Activated naive CD4-positive, alpha-beta T cell treated with anti-CD3 and anti-CD28 coated beads, Interleukin-2, amount 50 U/mL, for 24 hours (primary cell): Measurements from ENCODE around the gene MRPL38.
A peak's percentile ranks its signal among the peaks of the same experiment; 100 is the strongest.
"Not testable (repeated sequence)": the region's sequence is repeated elsewhere in the genome, so short reads cannot be mapped to it uniquely, and the experiment has no call there.

Experiments used
- H3K27ac Mint-ChIP-seq: one replicate; pipeline ENCODE4 v1.8.0; 2021; ENCODE audit warnings: mild to moderate bottlenecking, mixed read lengths
- H3K27me3 Mint-ChIP-seq: one replicate; pipeline ENCODE4 v1.8.0; 2021; ENCODE audit warnings: mixed read lengths
- H3K36me3 Mint-ChIP-seq: one replicate; pipeline ENCODE4 v1.8.0; 2021; ENCODE audit warnings: mixed read lengths
- H3K4me1 Mint-ChIP-seq: one replicate; pipeline ENCODE4 v1.8.0; 2021; ENCODE audit warnings: mixed read lengths
- H3K4me3 Mint-ChIP-seq: one replicate; pipeline ENCODE4 v1.8.0; 2021; ENCODE audit warnings: mild to moderate bottlenecking, mixed read lengths
- H3K9me3 Mint-ChIP-seq: one replicate; pipeline ENCODE4 v1.8.0; 2021; ENCODE audit warnings: mixed read lengths

Gene MRPL38

DNA sequence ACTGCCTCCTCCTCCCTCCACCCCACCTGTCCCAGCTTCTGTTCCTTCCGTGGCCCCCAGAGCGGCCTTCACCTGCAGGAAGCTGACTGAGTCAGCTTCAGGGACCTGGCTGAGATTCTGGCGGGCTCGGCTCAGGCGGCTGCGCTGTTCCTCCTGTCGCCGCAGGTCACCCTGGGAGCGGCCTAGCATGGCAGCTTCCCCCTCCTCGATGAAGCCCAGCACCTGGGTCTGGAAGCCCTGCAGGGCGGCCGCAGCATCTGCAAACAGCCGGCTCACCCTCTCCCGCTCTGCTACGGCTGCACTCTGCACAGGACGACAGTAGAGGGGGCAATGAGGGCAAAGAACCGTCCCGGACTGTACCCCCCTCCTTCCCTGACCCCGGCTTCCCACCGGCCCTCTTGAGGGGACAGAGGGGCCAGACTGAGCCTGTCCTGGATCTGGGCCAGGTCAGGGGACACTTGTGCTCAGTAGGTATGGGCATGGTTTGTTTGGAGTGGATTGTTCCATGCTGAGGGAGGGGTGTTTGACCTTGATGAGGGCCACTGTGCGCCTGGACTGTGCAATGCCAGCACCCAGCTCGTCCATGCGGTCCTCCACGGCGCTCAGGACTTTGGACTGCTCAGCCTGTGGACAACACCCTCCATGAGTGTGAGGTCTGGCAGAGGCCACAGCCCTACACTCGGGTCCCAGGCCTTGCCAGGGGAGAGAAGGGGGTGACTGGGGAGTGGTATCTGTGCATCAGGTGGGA, 28.3 kb downstream of the MRPL38 start:
- H3K36me3 Mint-ChIP-seq = no peaks in the 10 kb centered on the region
- no peaks in the 10 kb centered on the region for H3K27me3 Mint-ChIP-seq
- H3K4me1 Mint-ChIP-seq = peaks cover 40% of the 10 kb centered on the region
- no peaks in the 10 kb centered on the region for H3K9me3 Mint-ChIP-seq
- peak overlapping the region; percentile 88 for H3K4me3 Mint-ChIP-seq
- peak overlapping the region; percentile 81 for H3K27ac Mint-ChIP-seq

GRCh38 chr17:75875940-75876189, 28.8 kb downstream of the MRPL38 start:
- Mint-ChIP-seq H3K4me1 (peaks cover 40% of the 10 kb centered on the region), H3K27ac (peak overlapping the region; percentile 81), H3K9me3 (no peaks in the 10 kb centered on the region), H3K4me3 (peak overlapping the region; percentile 88), H3K27me3 (no peaks in the 10 kb centered on the region), H3K36me3 (no peaks in the 10 kb centered on the region)

DNA sequence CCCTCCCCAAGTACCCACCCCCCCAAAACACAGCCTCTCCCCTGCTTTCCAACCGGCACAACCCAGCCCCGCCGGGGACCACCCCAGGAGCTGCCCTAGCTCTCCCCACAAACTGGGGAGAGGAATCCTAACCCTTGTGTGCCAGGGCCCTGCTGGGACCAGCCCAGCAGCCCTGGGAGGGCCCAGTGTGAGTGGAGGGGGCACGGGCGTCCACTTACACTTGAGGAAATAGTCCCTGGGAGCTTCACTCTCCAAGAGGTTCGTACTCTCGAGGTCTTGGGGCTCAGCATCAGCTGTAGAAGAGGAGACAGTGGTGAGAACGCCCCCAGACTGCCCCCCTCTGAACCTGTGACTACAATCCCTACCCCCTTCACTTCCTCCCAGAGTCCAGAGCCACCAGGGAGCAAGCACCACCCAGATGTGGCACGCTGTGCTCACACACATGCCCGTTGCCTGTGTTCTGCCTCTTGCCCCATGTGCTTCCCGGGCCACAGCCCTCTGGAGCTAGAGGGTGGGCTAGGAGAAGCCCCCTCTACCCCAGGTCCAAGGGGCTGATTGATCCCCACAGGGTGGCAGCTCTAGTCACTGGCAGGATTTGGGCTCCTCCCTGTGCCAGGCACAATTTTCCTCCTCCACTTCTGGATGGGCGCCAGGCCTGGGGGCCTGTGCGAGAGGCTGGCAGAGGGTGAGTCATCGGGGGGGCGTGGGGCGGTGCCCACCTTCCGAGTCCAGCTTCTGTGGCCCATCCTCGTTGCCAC, 29.3 kb downstream of the MRPL38 start:
- Mint-ChIP-seq H3K4me1 (peaks cover 40% of the 10 kb centered on the region), H3K27ac (no peak overlapping the region), H3K27me3 (no peaks in the 10 kb centered on the region), H3K4me3 (peak overlapping the region; percentile 88), H3K36me3 (no peaks in the 10 kb centered on the region), H3K9me3 (no peaks in the 10 kb centered on the region)

GRCh38 chr17:75874323-75875181, 30.1 kb downstream of the MRPL38 start:
- no peaks in the 10 kb centered on the region for H3K27me3 Mint-ChIP-seq
- H3K27ac Mint-ChIP-seq = peak overlapping the region; percentile 41
- H3K36me3 Mint-ChIP-seq = no peaks in the 10 kb centered on the region
- no peak overlapping the region for H3K4me3 Mint-ChIP-seq
- no peaks in the 10 kb centered on the region for H3K9me3 Mint-ChIP-seq
- H3K4me1 Mint-ChIP-seq = peaks cover 40% of the 10 kb centered on the region

- H3K27me3 Mint-ChIP-seq = no peaks in the 10 kb centered on the region
- H3K4me1 Mint-ChIP-seq = peaks cover 40% of the 10 kb centered on the region
- no peaks in the 10 kb centered on the region for H3K36me3 Mint-ChIP-seq
- peak overlapping the region; percentile 59 for H3K27ac Mint-ChIP-seq
- no peaks in the 10 kb centered on the region for H3K9me3 Mint-ChIP-seq
- no peak overlapping the region for H3K4me3 Mint-ChIP-seq
Observed at GRCh38 chr17:75873587-75874322, 30.9 kb downstream of the MRPL38 start.

- Mint-ChIP-seq H3K4me1 (peaks cover 38% of the 10 kb centered on the region), H3K4me3 (no peak overlapping the region), H3K36me3 (no peaks in the 10 kb centered on the region), H3K9me3 (no peaks in the 10 kb centered on the region), H3K27me3 (no peaks in the 10 kb centered on the region), H3K27ac (no peak overlapping the region)
Observed at GRCh38 chr17:75872434-75873351, 32.0 kb downstream of the MRPL38 start.

DNA sequence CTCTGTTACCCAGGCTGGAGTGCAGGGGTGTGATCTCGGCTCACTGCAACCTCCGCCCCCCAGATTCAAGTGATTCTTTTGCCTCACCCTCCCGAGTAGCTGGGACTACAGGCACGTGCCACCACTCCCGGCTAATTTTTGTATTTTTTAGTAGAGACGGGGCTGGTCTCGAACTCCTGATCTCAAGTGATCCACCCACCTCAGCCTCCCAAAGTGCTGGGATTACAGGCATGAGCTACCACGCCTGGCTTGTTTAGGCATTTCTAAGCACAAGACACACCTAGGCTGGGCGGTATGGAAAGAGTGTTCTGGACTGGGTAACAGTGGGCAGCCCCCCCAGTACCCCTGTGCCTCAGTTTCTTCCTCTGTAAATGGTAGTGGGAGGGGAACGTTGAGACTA, 34.5 kb downstream of the MRPL38 start:
- not testable (repeated sequence) for H3K27me3 Mint-ChIP-seq, H3K4me3 Mint-ChIP-seq, H3K27ac Mint-ChIP-seq, H3K9me3 Mint-ChIP-seq, H3K36me3 Mint-ChIP-seq
- H3K4me1 Mint-ChIP-seq = peaks cover 23% of the 10 kb centered on the region

GRCh38 chr17:75869282-75870141, 35.2 kb downstream of the MRPL38 start:
- Mint-ChIP-seq H3K4me3 (no peak overlapping the region), H3K27me3 (no peaks in the 10 kb centered on the region), H3K36me3 (no peaks in the 10 kb centered on the region), H3K9me3 (no peaks in the 10 kb centered on the region), H3K4me1 (peaks cover 30% of the 10 kb centered on the region), H3K27ac (no peak overlapping the region)

DNA sequence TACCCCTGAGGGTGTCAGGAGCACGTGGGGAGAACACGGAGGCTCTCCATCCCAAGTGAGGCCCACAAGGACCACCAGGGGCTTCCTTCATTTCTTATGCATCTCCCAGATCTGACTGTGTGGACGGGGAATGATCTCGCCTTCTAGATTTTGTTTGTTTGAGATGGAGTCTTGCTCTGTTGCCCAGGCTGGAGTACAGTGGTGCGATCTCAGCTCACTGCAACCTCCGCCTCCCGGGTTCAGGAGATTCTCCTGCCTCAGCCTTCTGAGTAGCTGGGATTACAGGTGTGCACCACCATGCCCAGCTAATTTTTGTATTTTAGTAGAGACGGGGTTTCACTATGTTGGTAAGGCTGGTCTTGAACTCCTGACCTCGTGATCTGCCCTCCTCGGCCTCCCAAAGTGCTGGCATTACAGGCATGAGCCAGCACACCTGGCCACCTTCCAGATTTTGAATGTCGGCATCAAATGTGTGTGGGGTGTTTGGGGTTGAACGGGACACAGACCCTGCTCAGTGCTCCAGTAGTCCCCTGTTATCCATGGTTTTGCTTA, 35.9 kb downstream of the MRPL38 start:
- not testable (repeated sequence) for H3K4me3 Mint-ChIP-seq, H3K9me3 Mint-ChIP-seq, H3K27me3 Mint-ChIP-seq, H3K27ac Mint-ChIP-seq, H3K36me3 Mint-ChIP-seq
- H3K4me1 Mint-ChIP-seq = peaks cover 33% of the 10 kb centered on the region

GRCh38 chr17:75865404-75866188, 39.1 kb downstream of the MRPL38 start:
- not testable (repeated sequence) for H3K27ac Mint-ChIP-seq, H3K4me3 Mint-ChIP-seq, H3K9me3 Mint-ChIP-seq, H3K27me3 Mint-ChIP-seq, H3K36me3 Mint-ChIP-seq
- peaks cover 25% of the 10 kb centered on the region for H3K4me1 Mint-ChIP-seq

DNA sequence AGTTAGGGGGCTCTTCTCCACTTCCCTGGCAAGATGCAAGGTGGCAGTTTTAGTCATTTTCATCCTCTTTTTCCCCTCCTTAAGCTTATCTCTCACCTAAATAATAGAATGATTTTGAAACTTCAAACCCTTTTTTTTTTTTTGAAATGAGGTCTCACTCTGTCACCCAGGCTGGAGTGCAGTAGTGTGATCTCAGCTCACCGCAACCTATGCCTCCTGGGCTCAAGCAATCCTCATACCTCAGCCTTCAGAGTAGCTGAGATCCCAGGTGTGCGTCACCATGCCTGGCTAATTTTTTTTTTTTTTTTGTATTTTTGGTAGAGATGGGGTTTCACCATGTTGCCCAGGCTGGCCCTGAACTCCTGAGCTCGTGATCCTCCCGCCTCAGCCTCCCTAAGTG, 39.8 kb downstream of the MRPL38 start:
- not testable (repeated sequence) for H3K4me3 Mint-ChIP-seq, H3K9me3 Mint-ChIP-seq, H3K36me3 Mint-ChIP-seq, H3K27me3 Mint-ChIP-seq
- H3K4me1 Mint-ChIP-seq = peaks cover 25% of the 10 kb centered on the region
- peak overlapping the region; percentile 68 for H3K27ac Mint-ChIP-seq

GRCh38 chr17:75864448-75864871, 40.2 kb downstream of the MRPL38 start:
- H3K4me3 Mint-ChIP-seq = no peak overlapping the region
- peak overlapping the region; percentile 68 for H3K27ac Mint-ChIP-seq
- H3K9me3 Mint-ChIP-seq = no peaks in the 10 kb centered on the region
- no peaks in the 10 kb centered on the region for H3K27me3 Mint-ChIP-seq
- H3K4me1 Mint-ChIP-seq = peaks cover 25% of the 10 kb centered on the region
- no peaks in the 10 kb centered on the region for H3K36me3 Mint-ChIP-seq

GRCh38 chr17:75861927-75862317, 42.8 kb downstream of the MRPL38 start:
- peak overlapping the region; percentile 10 for H3K27ac Mint-ChIP-seq
- H3K27me3 Mint-ChIP-seq = no peaks in the 10 kb centered on the region
- H3K9me3 Mint-ChIP-seq = no peaks in the 10 kb centered on the region
- H3K4me1 Mint-ChIP-seq = peaks cover 31% of the 10 kb centered on the region
- H3K36me3 Mint-ChIP-seq = no peaks in the 10 kb centered on the region
- no peak overlapping the region for H3K4me3 Mint-ChIP-seq
